22Rv1 (cell line): ENCODE measurements around the gene C17orf78.

ENCODE experiments used
- H3K27ac ChIP-seq: fragments of 450-650 bp; 2 replicates; pipeline ENCODE4 v1.5.1; 2017
- CTCF ChIP-seq: fragments of 450-650 bp; IDR thresholded peaks from 2 replicates; pipeline ENCODE4 v1.5.1; 2017; ENCODE audit warnings: mild to moderate bottlenecking
- ZFX ChIP-seq: fragments of 450-650 bp; IDR thresholded peaks from 2 replicates; pipeline ENCODE4 v1.6.1; 2017; ENCODE audit warnings: antibody characterized with exemption, borderline replicate concordance

Gene C17orf78

GRCh38 chr17:37389160-37389559 is 13.4 kb downstream of the C17orf78 start:
- no peak overlapping the region for H3K27ac ChIP-seq
- TF ChIP-seq ZFX (no peak), CTCF (no peak)

- no peak for TF ChIP-seq CTCF
- TF ChIP-seq ZFX: no peak
Measured at GRCh38 chr17:37391146-37391545, 15.4 kb downstream of the C17orf78 start.

GRCh38 chr17:37392024-37392590 is 16.3 kb downstream of the C17orf78 start:
- no peak for TF ChIP-seq CTCF
- TF ChIP-seq ZFX: no peak
- no peak overlapping the region for H3K27ac ChIP-seq

More at GRCh38 chr17:37391146-37391545, 15.4 kb downstream of the C17orf78 start:
- no peak overlapping the region for H3K27ac ChIP-seq

GRCh38 chr17:37393352-37393751 is 17.6 kb downstream of the C17orf78 start:
- H3K27ac ChIP-seq: no peak overlapping the region
- TF ChIP-seq ZFX: no peak
- no peak for TF ChIP-seq CTCF

GRCh38 chr17:37399265-37399803 is 23.5 kb downstream of the C17orf78 start:
- no peak overlapping the region for H3K27ac ChIP-seq
- TF ChIP-seq ZFX (no peak), CTCF (no peak)

- H3K27ac ChIP-seq: no peak overlapping the region
- no peak for TF ChIP-seq CTCF
- no peak for TF ChIP-seq ZFX
Measured at GRCh38 chr17:37400505-37400904, 24.7 kb downstream of the C17orf78 start.

GRCh38 chr17:37405522-37405921 is 29.7 kb downstream of the C17orf78 start:
- peak overlapping the region; percentile 94; the same call in 1 of the 2 replicates for H3K27ac ChIP-seq
